Spleen (tissue), 7 donors: ENCODE measurements around the gene LNPEP.

Source experiments
- POLR2A ChIP-seq, 3 donors: fragments of 450-650 bp; IDR thresholded peaks; one replicate each; pipeline ENCODE4 v1.5.1; 2017; ENCODE audit warnings: antibody characterized with exemption in 3 of 3, mild to moderate bottlenecking in 1 of 3
- TF ChIP-seq, protein P1 (sequence below), 11 experiments: fragments of 200-600 bp in 7 of 11; fragments of 450-650 bp in 4 of 11; sonication (generic) in 4 of 11; IDR thresholded peaks in 8 of 11; conservative IDR thresholded peaks in 3 of 11; 1 replicate in 7 of 11; 2 replicates in 4 of 11; pipeline versions ENCODE4 v1.4.0 to v1.8.0; 2016 to 2021; ENCODE audit warnings: antibody characterized with exemption in 11 of 11, inconsistent platforms in 4 of 11, mild to moderate bottlenecking in 1 of 11
- donor health status: DM: no; HTN: no; CAD: no; lungs with moderate emphysema.
- donor health status: DM: no; HTN: no; CAD: no.
- donor health status: DM: no; HTN: no; CAD: no.

DNA sequence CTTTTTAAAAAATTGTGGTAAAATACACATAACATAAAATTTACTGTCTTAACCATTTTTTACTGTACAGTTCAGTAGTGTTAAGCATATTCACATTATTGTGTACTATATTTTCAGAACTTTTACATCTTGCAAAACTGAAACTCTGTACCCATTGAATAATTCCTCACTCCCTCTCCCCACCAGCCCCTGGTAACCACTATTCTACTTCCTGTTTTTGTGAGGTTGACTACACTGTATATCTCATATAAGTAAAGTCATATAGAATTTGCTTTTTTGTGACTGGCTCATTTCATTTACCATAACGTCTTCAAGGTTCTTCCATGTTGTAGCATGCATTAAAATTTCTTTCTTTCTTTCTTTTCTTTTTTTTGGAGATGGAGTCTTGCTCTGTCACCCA lies 87.0 kb downstream of the LNPEP start:
- TF ChIP-seq, protein P1, sequence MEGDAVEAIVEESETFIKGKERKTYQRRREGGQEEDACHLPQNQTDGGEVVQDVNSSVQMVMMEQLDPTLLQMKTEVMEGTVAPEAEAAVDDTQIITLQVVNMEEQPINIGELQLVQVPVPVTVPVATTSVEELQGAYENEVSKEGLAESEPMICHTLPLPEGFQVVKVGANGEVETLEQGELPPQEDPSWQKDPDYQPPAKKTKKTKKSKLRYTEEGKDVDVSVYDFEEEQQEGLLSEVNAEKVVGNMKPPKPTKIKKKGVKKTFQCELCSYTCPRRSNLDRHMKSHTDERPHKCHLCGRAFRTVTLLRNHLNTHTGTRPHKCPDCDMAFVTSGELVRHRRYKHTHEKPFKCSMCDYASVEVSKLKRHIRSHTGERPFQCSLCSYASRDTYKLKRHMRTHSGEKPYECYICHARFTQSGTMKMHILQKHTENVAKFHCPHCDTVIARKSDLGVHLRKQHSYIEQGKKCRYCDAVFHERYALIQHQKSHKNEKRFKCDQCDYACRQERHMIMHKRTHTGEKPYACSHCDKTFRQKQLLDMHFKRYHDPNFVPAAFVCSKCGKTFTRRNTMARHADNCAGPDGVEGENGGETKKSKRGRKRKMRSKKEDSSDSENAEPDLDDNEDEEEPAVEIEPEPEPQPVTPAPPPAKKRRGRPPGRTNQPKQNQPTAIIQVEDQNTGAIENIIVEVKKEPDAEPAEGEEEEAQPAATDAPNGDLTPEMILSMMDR (IDR thresholded peaks at IDR 0.05 in 8 of 11, conservative IDR thresholded peaks at IDR 0.05 in 3 of 11), result no peak
- TF ChIP-seq POLR2A (IDR thresholded peaks at IDR 0.05), result no peak
